ENCODE results near the gene MRTFA. TPM values are rescaled to one million over a fixed set of nuclear protein-coding genes. Genes with fewer than 3 reads are reported as not detected.

The MRTFA gene
- total RNA-seq, 1 experiment from 2014 or later: 52.7 TPM

GRCh38 chr22:40613067-40613466 lies 23.5 kb downstream of the MRTFA start:
- ChIA-PET CTCF (interaction anchor here (0.7 kb wide), 2 partner anchors 19 to 1134 kb away, joined by 3 read pairs; no protein-coding TSS in a partner anchor), POLR2A (interaction anchor here (0.7 to 2.3 kb wide), 4 partner anchors 17 to 100 kb away, joined by 4 to 8 read pairs (median 4); partner anchors contain the start of gene MRTFA)
- H3K27me3 Mint-ChIP-seq (ENCODE audit: insufficient read depth, unreplicated experiment): no peaks in the 10 kb centered on the region

GRCh38 chr22:40612291-40612751 lies 24.2 kb downstream of the MRTFA start:
- no peak for TF ChIP-seq CTCF (IDR thresholded peaks at IDR 0.05; ENCODE audit: unreplicated experiment)
- Mint-ChIP-seq H3K4me1 (ENCODE audit: insufficient read depth, unreplicated experiment) (peaks cover 33% of the 10 kb centered on the region), H3K9me3 (ENCODE audit: unreplicated experiment) (no peaks in the 10 kb centered on the region), H3K36me3 (ENCODE audit: insufficient read depth, unreplicated experiment) (peaks cover 3% of the 10 kb centered on the region), H3K27ac (ENCODE audit: low read depth, unreplicated experiment) (no peak overlapping the region), H3K27me3 (ENCODE audit: insufficient read depth, unreplicated experiment) (no peaks in the 10 kb centered on the region), H3K4me3 (ENCODE audit: unreplicated experiment) (no peak overlapping the region)
- intact Hi-C loops (cut with micrococcal nuclease): no loop called here
- ChIA-PET POLR2A (interaction anchor here (0.7 to 2.3 kb wide), 10 partner anchors 15 to 163 kb away, joined by 3 to 10 read pairs (median 4); partner anchors contain the start of gene MRTFA), CTCF (interaction anchor here (1.1 kb wide), 1 partner anchor 34 kb away, joined by 4 read pairs; no protein-coding TSS in a partner anchor)
- BruUV-seq (replicated peaks): no TSS peak
- DNase-seq (ENCODE audit: unreplicated experiment): peak; percentile 47

More at GRCh38 chr22:40613067-40613466, 23.5 kb downstream of the MRTFA start:
- Mint-ChIP-seq H3K9me3 (ENCODE audit: unreplicated experiment) (no peaks in the 10 kb centered on the region), H3K27ac (ENCODE audit: low read depth, unreplicated experiment) (no peak overlapping the region), H3K36me3 (ENCODE audit: insufficient read depth, unreplicated experiment) (peaks cover 6% of the 10 kb centered on the region), H3K4me3 (ENCODE audit: unreplicated experiment) (no peak overlapping the region), H3K4me1 (ENCODE audit: insufficient read depth, unreplicated experiment) (peaks cover 34% of the 10 kb centered on the region)
- no peak for TF ChIP-seq CTCF (IDR thresholded peaks at IDR 0.05; ENCODE audit: unreplicated experiment)
- intact Hi-C loops (cut with micrococcal nuclease): no loop called here
- BruUV-seq (replicated peaks): no TSS peak
- DNase-seq (ENCODE audit: unreplicated experiment): no peak

- CTCF ChIA-PET: interaction anchor here (0.6 to 1.1 kb wide), 2 partner anchors 34 to 36 kb away, joined by 3 to 4 read pairs; no protein-coding TSS in a partner anchor
- POLR2A ChIA-PET: interaction anchor here (0.7 to 2.3 kb wide), 12 partner anchors 10 to 80 kb away, joined by 3 to 10 read pairs (median 4); no protein-coding TSS in a partner anchor
- TF ChIP-seq CTCF (IDR thresholded peaks at IDR 0.05; ENCODE audit: unreplicated experiment): no peak
These were observed 24.9 kb downstream of the MRTFA start for GRCh38 chr22:40611606-40612005.

GRCh38 chr22:40610329-40610850 lies 26.1 kb downstream of the MRTFA start:
- ChIA-PET POLR2A (interaction anchor here (0.6 to 2.2 kb wide), 6 partner anchors 13 to 214 kb away, joined by 3 to 10 read pairs (median 4); partner anchors contain the start of gene MRTFA), CTCF (interaction anchor here (0.7 to 2.0 kb wide), 2 partner anchors 12 to 86 kb away, joined by 5 read pairs; no protein-coding TSS in a partner anchor)
- Mint-ChIP-seq H3K36me3 (ENCODE audit: insufficient read depth, unreplicated experiment) (no peaks in the 10 kb centered on the region), H3K4me3 (ENCODE audit: unreplicated experiment) (no peak overlapping the region), H3K4me1 (ENCODE audit: insufficient read depth, unreplicated experiment) (peaks cover 26% of the 10 kb centered on the region), H3K27me3 (ENCODE audit: insufficient read depth, unreplicated experiment) (no peaks in the 10 kb centered on the region), H3K9me3 (ENCODE audit: unreplicated experiment) (no peaks in the 10 kb centered on the region), H3K27ac (ENCODE audit: low read depth, unreplicated experiment) (peak overlapping the region; percentile 16)
- BruUV-seq (replicated peaks): no TSS peak
- TF ChIP-seq CTCF (IDR thresholded peaks at IDR 0.05; ENCODE audit: unreplicated experiment): no peak
- DNase-seq (ENCODE audit: unreplicated experiment): no peak
- intact Hi-C loops (cut with micrococcal nuclease): no loop called here

More at GRCh38 chr22:40611606-40612005, 24.9 kb downstream of the MRTFA start:
- Mint-ChIP-seq H3K27ac (ENCODE audit: low read depth, unreplicated experiment) (no peak overlapping the region), H3K4me1 (ENCODE audit: insufficient read depth, unreplicated experiment) (peaks cover 32% of the 10 kb centered on the region), H3K27me3 (ENCODE audit: insufficient read depth, unreplicated experiment) (no peaks in the 10 kb centered on the region), H3K4me3 (ENCODE audit: unreplicated experiment) (no peak overlapping the region), H3K36me3 (ENCODE audit: insufficient read depth, unreplicated experiment) (no peaks in the 10 kb centered on the region), H3K9me3 (ENCODE audit: unreplicated experiment) (no peaks in the 10 kb centered on the region)
- BruUV-seq (replicated peaks): no TSS peak
- intact Hi-C loops (cut with micrococcal nuclease): no loop called here
- DNase-seq (ENCODE audit: unreplicated experiment): no peak
